H1 (cell line): Measurements from ENCODE around the gene PRKACA. TPM values are rescaled to one million over a fixed set of nuclear protein-coding genes. Genes with fewer than 3 reads are reported as not detected.

Experiments used
- CTCF ChIA-PET: fragments of 300-600 bp; sonication (Branson Sonifier 250); formaldehyde crosslinking; loops from one replicate; lab custom pipeline; 2021; ENCODE audit not compliant: partially characterized antibody; lab: Charles Lee
- POLR2A ChIA-PET: fragments of 300-600 bp; sonication (Branson Sonifier 250); formaldehyde crosslinking; loops from one replicate; lab custom pipeline; 2021; ENCODE audit warnings: inconsistent platforms; ENCODE audit not compliant: partially characterized antibody; lab: Charles Lee
- DNase-seq, 2 experiments: peaks; one replicate each; pipeline versions ENCODE4 v3.0.0 to v3.0.0-alpha.2; 2010 to 2022; ENCODE audit warnings: low spot score in 2 of 2, low read depth in 1 of 2, mixed read lengths in 1 of 2
- FAIRE-seq: peaks from 2 replicates; lab custom pipeline; 2011; peaks lifted over from hg19 to GRCh38; lab: Jason Lieb, UNC
- H2AFZ ChIP-seq: 2 replicates; pipeline ENCODE4 v1.8.1; 2012; ENCODE audit warnings: low read length, inconsistent platforms
- H2AK5ac ChIP-seq: 2 replicates; pipeline ENCODE4 v1.6.1; 2013; ENCODE audit warnings: low read depth, low read length
- H2BK120ac ChIP-seq: replicated peaks from 2 replicates; pipeline ENCODE3; 2013; ENCODE audit warnings: low read depth, low read length, inconsistent platforms
- H2BK12ac ChIP-seq: 2 replicates; pipeline ENCODE4 v1.6.1; 2013; ENCODE audit warnings: low read depth, low read length
- H2BK15ac ChIP-seq: 2 replicates; pipeline ENCODE4 v1.6.1; 2013; ENCODE audit warnings: low read length
- H2BK20ac ChIP-seq: 2 replicates; pipeline ENCODE4 v1.6.1; 2013; ENCODE audit warnings: low read length
- H2BK5ac ChIP-seq: 2 replicates; pipeline ENCODE4 v1.6.1; 2013; ENCODE audit warnings: low read depth, low read length
- H3K14ac ChIP-seq: 2 replicates; pipeline ENCODE4 v1.6.1; 2013; ENCODE audit warnings: inconsistent platforms; ENCODE audit not compliant: insufficient read length
- H3K18ac ChIP-seq: 2 replicates; pipeline ENCODE4 v1.6.1; 2013; ENCODE audit warnings: low read length; ENCODE audit errors: extremely low read depth
- H3K23ac ChIP-seq: 2 replicates; pipeline ENCODE4 v1.6.1; 2013; ENCODE audit warnings: inconsistent platforms; ENCODE audit not compliant: insufficient read length
- H3K23me2 ChIP-seq: 2 replicates; pipeline ENCODE4 v1.6.1; 2013; ENCODE audit warnings: low read depth, low read length
- H3K27ac ChIP-seq: 2 replicates; pipeline ENCODE4 v1.6.1; 2011; ENCODE audit warnings: low read depth, low read length, inconsistent platforms
- H3K27me3 ChIP-seq, 4 experiments: replicated peaks in 1 of 4; 1 replicate in 1 of 4; 2 replicates in 3 of 4; pipeline versions ENCODE4 v1.6.1 to v1.8.1; 2011 to 2013; ENCODE audit warnings: low read length in 3 of 4, mild to moderate bottlenecking in 3 of 4, inconsistent platforms in 2 of 4, mixed read lengths in 2 of 4, moderate library complexity in 1 of 4; ENCODE audit not compliant: control insufficient read depth in 3 of 4, insufficient read depth in 3 of 4; ENCODE audit errors: extremely low read depth in 1 of 4
- H3K36me3 ChIP-seq, 4 experiments: 2 replicates each; pipeline versions ENCODE4 v1.6.1 to v1.8.1; 2011 to 2013; ENCODE audit warnings: mild to moderate bottlenecking in 4 of 4, low read length in 3 of 4, moderate library complexity in 2 of 4, control low read depth in 1 of 4, inconsistent platforms in 1 of 4; ENCODE audit not compliant: insufficient read depth in 4 of 4, control insufficient read depth in 2 of 4
- H3K4ac ChIP-seq: replicated peaks from 2 replicates; pipeline ENCODE3; 2013; ENCODE audit warnings: low read length, low read depth, mixed read lengths, inconsistent platforms; ENCODE audit not compliant: insufficient read length
- H3K4me1 ChIP-seq, 4 experiments: replicated peaks in 1 of 4; 1 replicate in 1 of 4; 2 replicates in 3 of 4; pipeline versions ENCODE4 v1.6.1 to v1.8.1; 2011 to 2013; ENCODE audit warnings: low read length in 3 of 4, inconsistent platforms in 2 of 4, mixed read lengths in 1 of 4; ENCODE audit not compliant: insufficient read depth in 4 of 4, control insufficient read depth in 3 of 4
- H3K4me2 ChIP-seq, 2 experiments: 2 replicates each; pipeline versions ENCODE4 v1.6.1 to v1.8.1; 2011 to 2013; ENCODE audit warnings: low read depth in 2 of 2, low read length in 2 of 2, control low read depth in 1 of 2, inconsistent platforms in 1 of 2, mild to moderate bottlenecking in 1 of 2; ENCODE audit not compliant: insufficient read depth in 1 of 2
- H3K4me3 ChIP-seq, 4 experiments: fragments of 200-600, 300-600 bp in 1 of 4; sonication (generic), shearing (Covaris generic), sonication (Bioruptor Twin) in 1 of 4; 2 replicates each; pipeline versions ENCODE4 v1.5.1 to v1.8.1; 2011 to 2016; ENCODE audit warnings: low read length in 4 of 4, low read depth in 3 of 4, control low read depth in 2 of 4, inconsistent platforms in 2 of 4, mild to moderate bottlenecking in 2 of 4, mixed read lengths in 1 of 4, moderate library complexity in 1 of 4; ENCODE audit not compliant: insufficient read depth in 2 of 4; ENCODE audit errors: extremely low read depth in 1 of 4
- H3K56ac ChIP-seq: replicated peaks from 2 replicates; pipeline ENCODE3; 2013; ENCODE audit warnings: low read depth, mild to moderate bottlenecking, mixed read lengths, low read length, inconsistent platforms; ENCODE audit not compliant: insufficient read length
- H3K79me1 ChIP-seq: 2 replicates; pipeline ENCODE4 v1.6.1; 2013; ENCODE audit warnings: low read depth, low read length, control low read depth
- H3K79me2 ChIP-seq, 2 experiments: 2 replicates each; pipeline versions ENCODE4 v1.6.1 to v1.8.1; 2012 to 2013; ENCODE audit warnings: low read length in 2 of 2, mild to moderate bottlenecking in 2 of 2, inconsistent platforms in 1 of 2; ENCODE audit not compliant: insufficient read depth in 2 of 2, control insufficient read depth in 1 of 2
- H3K9ac ChIP-seq, 4 experiments: replicated peaks in 1 of 4; 1 replicate in 1 of 4; 2 replicates in 3 of 4; pipeline versions ENCODE4 v1.6.1 to v1.8.1; 2011 to 2013; ENCODE audit warnings: low read depth in 3 of 4, low read length in 3 of 4, control low read depth in 2 of 4, mild to moderate bottlenecking in 2 of 4, moderate library complexity in 2 of 4, inconsistent platforms in 1 of 4; ENCODE audit errors: extremely low read depth in 1 of 4
- H3K9me3 ChIP-seq, 2 experiments: 2 replicates each; pipeline versions ENCODE4 v1.6.1 to v1.8.1; 2012 to 2013; ENCODE audit warnings: mild to moderate bottlenecking in 2 of 2, moderate library complexity in 2 of 2, control low read depth in 1 of 2, inconsistent platforms in 1 of 2, low read depth in 1 of 2, low read length in 1 of 2, mixed read lengths in 1 of 2; ENCODE audit not compliant: insufficient read depth in 2 of 2
- H4K20me1 ChIP-seq, 2 experiments: replicated peaks in 1 of 2; 2 replicates each; pipeline versions ENCODE3 to v1.8.1; 2011 to 2013; ENCODE audit warnings: inconsistent platforms in 2 of 2, low read length in 2 of 2, mild to moderate bottlenecking in 1 of 2; ENCODE audit not compliant: insufficient read depth in 2 of 2, control insufficient read depth in 1 of 2
- H4K5ac ChIP-seq: 2 replicates; pipeline ENCODE4 v1.6.1; 2013; ENCODE audit warnings: low read length, low read depth, mixed read lengths, inconsistent platforms; ENCODE audit not compliant: insufficient read length
- H4K8ac ChIP-seq: 2 replicates; pipeline ENCODE4 v1.8.0; 2013; ENCODE audit warnings: mild to moderate bottlenecking, moderate library complexity, low read length, inconsistent platforms; ENCODE audit not compliant: insufficient read depth; ENCODE audit errors: extremely low read depth
- H4K91ac ChIP-seq: replicated peaks from 2 replicates; pipeline ENCODE3; 2013; ENCODE audit warnings: low read length, mixed read lengths, inconsistent platforms; ENCODE audit not compliant: insufficient read length
- CTBP2 ChIP-seq: IDR thresholded peaks from 2 replicates; pipeline ENCODE4 v1.7.0; 2011; ENCODE audit warnings: borderline replicate concordance, mild to moderate bottlenecking, moderate library complexity, mixed read lengths, low read length; ENCODE audit not compliant: insufficient read depth, insufficient read length
- E2F6 ChIP-seq: IDR thresholded peaks from 2 replicates; pipeline ENCODE4 v1.6.1; 2012; ENCODE audit warnings: inconsistent platforms
- JUN ChIP-seq: IDR thresholded peaks from 2 replicates; pipeline ENCODE4 v1.6.1; 2011; ENCODE audit warnings: low read depth, mild to moderate bottlenecking, improper control_type of control experiment, low read length
- JUND ChIP-seq: IDR thresholded peaks from 2 replicates; pipeline ENCODE4 v1.6.1; 2011; ENCODE audit warnings: mild to moderate bottlenecking, improper control_type of control experiment, low read length
- KDM1A ChIP-seq: fragments of 200-600, 300-600 bp; sonication (generic); IDR thresholded peaks from 2 replicates; pipeline ENCODE4 v1.7.1; 2016; ENCODE audit warnings: mild to moderate bottlenecking, low read length, borderline replicate concordance
- NANOG ChIP-seq: IDR thresholded peaks from 2 replicates; pipeline ENCODE4 v1.6.1; 2011; ENCODE audit warnings: low read length, low read depth, mild to moderate bottlenecking, inconsistent platforms; ENCODE audit not compliant: insufficient read depth, poor library complexity, severe bottlenecking
- NRF1 ChIP-seq: IDR thresholded peaks from 2 replicates; pipeline ENCODE4 v1.6.1; 2011; ENCODE audit warnings: mild to moderate bottlenecking, low read depth, low read length, improper control_type of control experiment
- TAF1 ChIP-seq: IDR thresholded peaks from 2 replicates; pipeline ENCODE4 v1.6.1; 2011; ENCODE audit warnings: mild to moderate bottlenecking, low read depth, low read length
- ZNF274 ChIP-seq: IDR thresholded peaks from 2 replicates; pipeline ENCODE4 v1.7.0; 2012; ENCODE audit warnings: low read length, borderline replicate concordance; ENCODE audit errors: extremely low read depth
- WGBS, 2 experiments: shearing (Covaris generic) in 1 of 2; methylation state at CpG; one replicate each; pipeline versions ENCODE4 v1.1.6 to v1.1.7; 2013 to 2015; ENCODE audit warnings: low lambda C conversion rate in 2 of 2, mixed read lengths in 2 of 2, inconsistent platforms in 1 of 2, low coverage in 1 of 2, missing lambda C conversion rate in 1 of 2; ENCODE audit not compliant: insufficient replicate concordance in 2 of 2, insufficient coverage in 1 of 2, insufficient read length in 1 of 2; ENCODE audit errors: extremely low coverage in 1 of 2, missing lambda C conversion rate in 1 of 2; 5-methylcytosine and 5-hydroxymethylcytosine counted together
- polyA plus RNA-seq, 7 experiments: library from polyadenylated mRNA; depleted of rRNA in 3 of 7; stranded (reverse) in 5 of 7; unstranded in 2 of 7; fragments of >200 nt in 5 of 7; fragments of 200-250 nt in 2 of 7; gene quantifications; 1 replicate in 5 of 7; 2 replicates in 1 of 7; 4 replicates in 1 of 7; pipeline versions ENCODE4 v1.2.1 to v1.2.3, GENCODE V29; 2011 to 2013; ENCODE audit warnings: missing spikeins in 2 of 7, mixed read lengths in 2 of 7
- total RNA-seq: library from RNA; stranded (reverse); fragmentation: NEBNext Ultra II Directional; extraction: Animal tissue kit (Norgen Biotek cat#: 25700); gene quantifications from 2 replicates; pipeline ENCODE4 v1.2.1, GENCODE V29; 2021

The PRKACA gene
- total and polyA plus RNA-seq, 2 of the 8 experiments (the other 6 are each of a cell fraction or from before 2014, with no cell fraction given) = 14.2 to 48.2 TPM

GRCh38 chr19:14156122-14156521 is 38.6 kb upstream of the PRKACA start:
- peaks cover 28 to 78% (median 68%) of the 10 kb centered on the region in 4 experiments for H3K36me3 ChIP-seq
- no peak overlapping the region for H2BK120ac ChIP-seq
- H2AFZ ChIP-seq = no peak overlapping the region
- no peaks in the 10 kb centered on the region for H3K27me3 ChIP-seq
- H2AK5ac ChIP-seq = no peak overlapping the region
- TF ChIP-seq JUN (no peak), TAF1 (no peak), NANOG (no peak), NRF1 (no peak), ZNF274 (no peak), JUND (no peak), KDM1A (no peak), CTBP2 (no peak), E2F6 (no peak)
- TF ChIP-seq, all 59 proteins: peak for 0
- WGBS, 2 experiments = 94% methylated on average over 12 of the region's 12 CpGs; no CpG with 5 or more reads in 1 of the 2 experiments
- CTCF ChIA-PET = interaction anchor here (0.6 to 0.8 kb wide), 2 partner anchors 42 to 200 kb away, joined by 3 read pairs; no protein-coding TSS in a partner anchor
- H2BK15ac ChIP-seq = no peak overlapping the region
- no peak overlapping the region for H4K5ac ChIP-seq
- no peak overlapping the region for H3K56ac ChIP-seq
- H4K20me1 ChIP-seq = peaks cover 7 to 20% of the 10 kb centered on the region in 2 experiments
- H3K23ac ChIP-seq = no peak overlapping the region
- no peaks in the 10 kb centered on the region for H3K79me2 ChIP-seq
- no peak overlapping the region for H3K4me2 ChIP-seq
- H4K8ac ChIP-seq = no peak overlapping the region; the same call in 1 of the 2 replicates
- H2BK12ac ChIP-seq = no peak overlapping the region
- H3K4me3 ChIP-seq = no peak overlapping the region
- no peaks in the 10 kb centered on the region for H3K23me2 ChIP-seq
- POLR2A ChIA-PET = interaction anchor here (1.2 kb wide), 1 partner anchor 9 kb away, joined by 3 read pairs; no protein-coding TSS in a partner anchor
- no peaks in the 10 kb centered on the region; a peak in 1 of 7 replicates for H3K4me1 ChIP-seq
- H2BK20ac ChIP-seq = no peak overlapping the region
- no peak overlapping the region for H3K4ac ChIP-seq
- no peak overlapping the region for H3K27ac ChIP-seq
- no peak overlapping the region for H3K14ac ChIP-seq
- H3K79me1 ChIP-seq = peaks cover 2% of the 10 kb centered on the region
- H3K9ac ChIP-seq = no peak overlapping the region
- no peak overlapping the region for H4K91ac ChIP-seq
- H3K18ac ChIP-seq = no peak overlapping the region
- DNase-seq (no peak), FAIRE-seq (no peak)
- no peak overlapping the region for H2BK5ac ChIP-seq
- no peaks in the 10 kb centered on the region for H3K9me3 ChIP-seq
